Keratinocyte (primary cell): Measurements from ENCODE around the gene ANKS1B. TPM values are rescaled to one million over a fixed set of nuclear protein-coding genes. Genes with fewer than 3 reads are reported as not detected.

ENCODE experiments used
- DNase-seq: peaks from one replicate; pipeline ENCODE4 v3.0.0-alpha.2; 2011; ENCODE audit warnings: low read depth, missing footprints, low spot score
- FAIRE-seq: peaks from 2 replicates; lab custom pipeline; 2011; peaks lifted over from hg19 to GRCh38; lab: Jason Lieb, UNC
- H2AFZ ChIP-seq: 2 replicates; pipeline ENCODE4 v1.6.0; 2012; ENCODE audit warnings: low read length, control low read depth, inconsistent platforms; ENCODE audit not compliant: control insufficient read depth
- H3K27ac ChIP-seq: 2 replicates; pipeline ENCODE4 v1.5.1; 2011; ENCODE audit warnings: low read length; ENCODE audit not compliant: control insufficient read depth, insufficient read depth
- H3K27me3 ChIP-seq: 3 replicates; pipeline ENCODE4 v1.6.0; 2011; ENCODE audit warnings: low read length; ENCODE audit not compliant: control insufficient read depth, insufficient read depth; ENCODE audit errors: extremely low read depth
- H3K36me3 ChIP-seq, 2 experiments: 2 replicates in 1 of 2; 3 replicates in 1 of 2; pipeline ENCODE4 v1.5.1; 2011; ENCODE audit warnings: low read length in 2 of 2, mild to moderate bottlenecking in 1 of 2; ENCODE audit not compliant: control insufficient read depth in 2 of 2, insufficient read depth in 2 of 2; ENCODE audit errors: extremely low read depth in 1 of 2
- H3K4me1 ChIP-seq: 3 replicates; pipeline ENCODE4 v1.5.1; 2011; ENCODE audit warnings: low read length; ENCODE audit not compliant: control insufficient read depth, insufficient read depth; ENCODE audit errors: extremely low read depth
- H3K4me2 ChIP-seq: 3 replicates; pipeline ENCODE4 v1.6.0; 2011; ENCODE audit warnings: low read depth, low read length; ENCODE audit not compliant: control insufficient read depth, insufficient read depth; ENCODE audit errors: extremely low read depth
- H3K4me3 ChIP-seq, 3 experiments: fragments of 200-600 bp in 1 of 3; sonication (generic) in 1 of 3; 2 replicates in 2 of 3; 3 replicates in 1 of 3; pipeline ENCODE4 v1.5.1; 2011 to 2016; ENCODE audit warnings: low read length in 3 of 3, mild to moderate bottlenecking in 3 of 3, control low read depth in 2 of 3, inconsistent platforms in 1 of 3, low read depth in 1 of 3, mixed read lengths in 1 of 3, mixed run types in 1 of 3, moderate library complexity in 1 of 3; ENCODE audit not compliant: control insufficient read depth in 2 of 3, insufficient read depth in 2 of 3; ENCODE audit errors: extremely low read depth in 1 of 3
- H3K79me2 ChIP-seq: 2 replicates; pipeline ENCODE4 v1.6.0; 2012; ENCODE audit warnings: low read length; ENCODE audit not compliant: control insufficient read depth, insufficient read depth
- H3K9ac ChIP-seq: 3 replicates; pipeline ENCODE4 v1.6.0; 2011; ENCODE audit warnings: low read length; ENCODE audit not compliant: control insufficient read depth, insufficient read depth; ENCODE audit errors: extremely low read depth
- H3K9me1 ChIP-seq: 3 replicates; pipeline ENCODE4 v1.6.0; 2011; ENCODE audit warnings: low read length; ENCODE audit not compliant: control insufficient read depth, insufficient read depth; ENCODE audit errors: extremely low read depth
- H3K9me3 ChIP-seq: 2 replicates; pipeline ENCODE4 v1.5.1; 2012; ENCODE audit warnings: low read depth, low read length; ENCODE audit not compliant: control insufficient read depth
- H4K20me1 ChIP-seq: 3 replicates; pipeline ENCODE4 v1.6.0; 2011; ENCODE audit warnings: low read length; ENCODE audit not compliant: control insufficient read depth, insufficient read depth; ENCODE audit errors: extremely low read depth
- CTCF ChIP-seq, 3 experiments: IDR thresholded peaks in 1 of 3; conservative IDR thresholded peaks in 1 of 3; optimal IDR thresholded peaks in 1 of 3; 2 replicates in 2 of 3; 3 replicates in 1 of 3; pipeline versions ENCODE3 to v1.5.1; 2011; ENCODE audit warnings: low read length in 3 of 3, mild to moderate bottlenecking in 3 of 3, moderate library complexity in 2 of 3, control low read depth in 1 of 3, inconsistent platforms in 1 of 3; ENCODE audit not compliant: insufficient read depth in 2 of 3; ENCODE audit errors: extremely low read depth in 1 of 3
- EZH2 ChIP-seq: IDR thresholded peaks from one replicate; pipeline ENCODE4 v1.6.1; 2012; ENCODE audit warnings: inconsistent platforms, mild to moderate bottlenecking, low read length, moderate library complexity
- dilution Hi-C: fragments of 300-500 bp; cut with MboI; formaldehyde crosslinking; loops from one replicate; pipeline ENCODE4 v1.7.0; 2020; ENCODE audit warnings: low sequenced_read_pairs; ENCODE audit not compliant: extremely low pct_ligation_motif_present
- polyA plus RNA-seq, 5 experiments: library from polyadenylated mRNA; depleted of rRNA in 3 of 5; stranded (reverse) in 3 of 5; stranded (forward) in 1 of 5; unstranded in 1 of 5; fragments of >200 nt; gene quantifications; 1 replicate in 1 of 5; 2 replicates in 3 of 5; 3 replicates in 1 of 5; pipeline versions ENCODE4 v1.2.1 to v1.2.3, GENCODE V29; 2011 to 2012; ENCODE audit warnings: missing spikeins in 2 of 5, low read depth in 1 of 5, low replicate concordance in 1 of 5

ANKS1B gene
- polyA plus RNA-seq, 1 donor (not counting 4 experiments of a cell fraction or from before 2014, with no cell fraction given): not detected

GRCh38 chr12:99704036-99704435, 280.7 kb downstream of the ANKS1B start:
- no peak for FAIRE-seq
- Histone ChIP-seq H3K4me1 (no peaks in the 10 kb centered on the region), H4K20me1 (no peaks in the 10 kb centered on the region), H3K4me3 (no peak overlapping the region), H3K36me3 (no peaks in the 10 kb centered on the region), H3K27ac (no peak overlapping the region), H3K4me2 (no peak overlapping the region), H3K9me1 (no peaks in the 10 kb centered on the region), H3K79me2 (no peaks in the 10 kb centered on the region), H3K27me3 (no peaks in the 10 kb centered on the region), H3K9ac (no peak overlapping the region), H2AFZ (no peak overlapping the region), H3K9me3 (no peaks in the 10 kb centered on the region)
- dilution Hi-C loops: no loop called here
- DNase-seq: no peak
- TF ChIP-seq CTCF (optimal IDR thresholded peaks at IDR 0.05 in 1 of 3, IDR thresholded peaks at IDR 0.05 in 1 of 3, conservative IDR thresholded peaks at IDR 0.05 in 1 of 3; ENCODE audit: extremely low read depth in 1 of 3, insufficient read depth in 2 of 3, low read length in 3 of 3): no peak
- TF ChIP-seq EZH2: no peak

GRCh38 chr12:99700032-99700431, 284.7 kb downstream of the ANKS1B start:
- Histone ChIP-seq H3K9ac (no peak overlapping the region), H3K9me1 (no peaks in the 10 kb centered on the region), H3K4me1 (no peaks in the 10 kb centered on the region), H4K20me1 (no peaks in the 10 kb centered on the region), H3K36me3 (no peaks in the 10 kb centered on the region), H3K27me3 (no peaks in the 10 kb centered on the region), H3K27ac (no peak overlapping the region), H3K4me2 (no peak overlapping the region), H2AFZ (no peak overlapping the region), H3K4me3 (no peak overlapping the region), H3K79me2 (no peaks in the 10 kb centered on the region), H3K9me3 (no peaks in the 10 kb centered on the region)
- DNase-seq (no peak), FAIRE-seq (no peak)
- dilution Hi-C loops: no loop called here
- TF ChIP-seq CTCF (optimal IDR thresholded peaks at IDR 0.05 in 1 of 3, IDR thresholded peaks at IDR 0.05 in 1 of 3, conservative IDR thresholded peaks at IDR 0.05 in 1 of 3; ENCODE audit: extremely low read depth in 1 of 3, insufficient read depth in 2 of 3, low read length in 3 of 3): no peak
- TF ChIP-seq EZH2: no peak
